ENCODE data around the gene AKTIP. TPM values are rescaled to one million over a fixed set of nuclear protein-coding genes. Genes with fewer than 3 reads are reported as not detected.
"Not testable (repeated sequence)": the region's sequence is repeated elsewhere in the genome, so short reads cannot be mapped to it uniquely, and the experiment has no call there.

The AKTIP gene
- total RNA-seq, 2 experiments from 2014 or later: 26.1 to 27.3 TPM

GRCh38 chr16:53530046-53530445 is 27.0 kb upstream of the AKTIP start:
- intact Hi-C loops (cut with micrococcal nuclease): no loop called here
- no peaks in the 10 kb centered on the region for H3K9me3 Mint-ChIP-seq
- H3K27me3 Mint-ChIP-seq (ENCODE audit: low read depth): no peaks in the 10 kb centered on the region
- CTCF ChIA-PET: interaction anchor here (0.6 kb wide), 1 partner anchor 15 kb away, joined by 3 read pairs; no protein-coding TSS in a partner anchor
- no peak for DNase-seq
- H3K4me1 Mint-ChIP-seq (ENCODE audit: low read depth): peaks cover 12% of the 10 kb centered on the region
- no peak overlapping the region for H3K4me3 Mint-ChIP-seq
- H3K27ac Mint-ChIP-seq: no peak overlapping the region
- H3K36me3 Mint-ChIP-seq (ENCODE audit: low read depth): no peaks in the 10 kb centered on the region

GRCh38 chr16:53529513-53529912 is 26.5 kb upstream of the AKTIP start:
- no peak overlapping the region for H3K27ac Mint-ChIP-seq
- intact Hi-C loops (cut with micrococcal nuclease): no loop called here
- no peak for DNase-seq
- CTCF ChIA-PET: no interaction called here
- no peaks in the 10 kb centered on the region for H3K9me3 Mint-ChIP-seq
- H3K27me3 Mint-ChIP-seq (ENCODE audit: low read depth): no peaks in the 10 kb centered on the region
- peaks cover 6% of the 10 kb centered on the region for H3K4me1 Mint-ChIP-seq (ENCODE audit: low read depth)
- no peak overlapping the region for H3K4me3 Mint-ChIP-seq
- no peaks in the 10 kb centered on the region for H3K36me3 Mint-ChIP-seq (ENCODE audit: low read depth)

GRCh38 chr16:53528797-53529196 is 25.8 kb upstream of the AKTIP start:
- Mint-ChIP-seq H3K27ac (no peak overlapping the region), H3K4me3 (no peak overlapping the region), H3K9me3 (no peaks in the 10 kb centered on the region), H3K36me3 (ENCODE audit: low read depth) (no peaks in the 10 kb centered on the region), H3K4me1 (ENCODE audit: low read depth) (no peaks in the 10 kb centered on the region), H3K27me3 (ENCODE audit: low read depth) (no peaks in the 10 kb centered on the region)
- DNase-seq: no peak
- CTCF ChIA-PET: no interaction called here
- intact Hi-C loops (cut with micrococcal nuclease): no loop called here

- Mint-ChIP-seq H3K27me3 (ENCODE audit: low read depth) (no peaks in the 10 kb centered on the region), H3K4me3 (no peak overlapping the region), H3K4me1 (ENCODE audit: low read depth) (peaks cover 12% of the 10 kb centered on the region), H3K27ac (no peak overlapping the region), H3K36me3 (ENCODE audit: low read depth) (no peaks in the 10 kb centered on the region), H3K9me3 (no peaks in the 10 kb centered on the region)
- intact Hi-C loops (cut with micrococcal nuclease): no loop called here
- DNase-seq: no peak
- CTCF ChIA-PET: interaction anchor here (0.9 kb wide), 1 partner anchor 11 kb away, joined by 6 read pairs; no protein-coding TSS in a partner anchor
Observed at GRCh38 chr16:53523971-53524548, 21.1 kb upstream of the AKTIP start.

DNA sequence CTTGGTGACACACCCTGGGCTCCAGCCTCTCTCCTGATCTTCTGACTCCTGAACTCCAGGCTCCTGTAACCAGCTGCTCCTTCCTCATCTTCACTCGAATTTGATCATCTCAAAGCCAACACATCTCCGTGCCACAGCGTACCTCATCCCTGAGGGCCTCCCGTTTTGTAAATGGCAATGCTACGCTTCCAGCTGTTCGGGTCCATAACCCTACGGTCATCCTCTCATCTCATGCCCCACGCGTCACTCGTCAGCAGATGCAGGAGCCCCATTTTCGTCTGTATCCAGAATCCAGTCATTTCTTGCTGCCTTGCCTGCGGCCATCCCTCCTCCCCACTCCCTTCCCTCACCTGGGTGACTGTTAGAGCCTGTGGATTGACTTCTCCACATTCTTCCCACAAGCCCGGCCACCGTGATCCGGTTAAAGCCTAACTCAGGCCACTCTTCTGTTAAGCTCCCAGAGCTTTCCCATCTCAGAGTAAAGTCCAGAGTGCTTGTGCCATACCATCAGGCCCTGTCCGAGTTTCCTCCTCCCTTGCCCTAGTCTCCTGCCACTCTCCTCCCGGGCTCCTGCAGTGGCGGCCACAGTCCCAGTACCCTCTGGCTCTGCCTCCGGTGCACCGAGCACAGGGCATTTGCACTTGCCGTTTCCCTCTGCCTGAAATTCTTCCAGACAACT is 20.3 kb upstream of the AKTIP start:
- Mint-ChIP-seq H3K36me3 (ENCODE audit: low read depth) (no peaks in the 10 kb centered on the region), H3K9me3 (no peaks in the 10 kb centered on the region), H3K4me3 (no peak overlapping the region), H3K4me1 (ENCODE audit: low read depth) (peaks cover 20% of the 10 kb centered on the region), H3K27me3 (ENCODE audit: low read depth) (no peaks in the 10 kb centered on the region), H3K27ac (no peak overlapping the region)
- DNase-seq: no peak
- intact Hi-C loops (cut with micrococcal nuclease): no loop called here
- CTCF ChIA-PET: interaction anchor here (0.6 to 1.1 kb wide), 3 partner anchors 12 to 29 kb away, joined by 3 to 6 read pairs (median 3); no protein-coding TSS in a partner anchor

GRCh38 chr16:53519417-53520091 is 16.5 kb upstream of the AKTIP start:
- peaks cover 36% of the 10 kb centered on the region for H3K4me1 Mint-ChIP-seq (ENCODE audit: low read depth)
- H3K9me3 Mint-ChIP-seq: no peaks in the 10 kb centered on the region
- H3K27ac Mint-ChIP-seq: peak overlapping the region; percentile 90
- intact Hi-C loops (cut with micrococcal nuclease): no loop called here
- H3K36me3 Mint-ChIP-seq (ENCODE audit: low read depth): peaks cover 1% of the 10 kb centered on the region
- no peaks in the 10 kb centered on the region for H3K27me3 Mint-ChIP-seq (ENCODE audit: low read depth)
- no peak for DNase-seq
- CTCF ChIA-PET: interaction anchor here (0.6 to 1.6 kb wide), 6 partner anchors 13 to 156 kb away, joined by 3 to 6 read pairs (median 4); no protein-coding TSS in a partner anchor
- H3K4me3 Mint-ChIP-seq: peak overlapping the region; percentile 64

DNA sequence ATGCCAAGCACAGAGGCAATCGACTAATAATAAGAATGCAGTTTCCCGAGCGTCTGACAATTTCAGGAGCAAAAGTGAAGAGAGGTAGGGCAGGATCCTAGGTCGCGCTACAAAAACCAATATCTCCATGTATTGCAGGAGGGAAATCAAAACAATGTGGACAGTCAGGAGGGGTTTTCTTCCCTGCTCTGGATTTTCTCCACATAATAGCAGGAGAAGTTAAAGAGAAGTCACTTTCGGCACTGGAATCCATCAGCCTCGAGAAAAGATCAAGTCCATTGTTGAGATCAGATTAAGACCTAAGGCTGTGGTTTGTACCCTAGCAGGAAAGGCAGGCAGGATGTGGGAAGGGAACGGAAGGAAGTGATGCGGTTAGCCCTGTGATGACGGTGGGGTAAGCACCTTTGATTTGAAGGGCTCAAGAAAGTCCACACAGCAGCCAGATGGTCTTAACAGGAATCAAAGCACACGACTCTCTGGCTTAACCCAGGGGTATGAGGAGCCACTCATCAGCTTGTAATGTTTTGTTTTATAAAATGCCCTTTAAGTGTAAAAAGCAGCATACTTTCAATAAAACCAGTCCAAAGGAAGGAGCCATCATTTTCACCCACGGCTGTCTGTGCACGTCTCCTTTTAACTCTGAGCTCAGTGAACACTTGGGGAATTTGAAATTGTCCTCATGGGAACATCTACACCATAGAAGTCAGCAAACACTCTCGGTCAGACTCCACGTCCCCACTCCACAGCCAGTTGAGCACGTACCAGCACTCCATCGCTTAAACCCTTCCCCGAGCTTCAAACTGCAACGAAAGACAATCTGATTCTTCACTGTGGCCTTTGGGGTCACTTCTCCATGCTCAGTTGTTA is 15.8 kb upstream of the AKTIP start:
- H3K27me3 Mint-ChIP-seq (ENCODE audit: low read depth): no peaks in the 10 kb centered on the region
- intact Hi-C loops (cut with micrococcal nuclease): loop anchor here (1.0 kb wide), 2 partner anchors 15 to 17 kb away; partner anchors contain the start of gene AKTIP
- H3K4me1 Mint-ChIP-seq (ENCODE audit: low read depth): peaks cover 36% of the 10 kb centered on the region
- H3K27ac Mint-ChIP-seq: peak overlapping the region; percentile 90
- DNase-seq: peak; percentile 92
- peak overlapping the region; percentile 64 for H3K4me3 Mint-ChIP-seq
- no peaks in the 10 kb centered on the region for H3K9me3 Mint-ChIP-seq
- H3K36me3 Mint-ChIP-seq (ENCODE audit: low read depth): peaks cover 1% of the 10 kb centered on the region
- CTCF ChIA-PET: interaction anchor here (0.6 to 1.6 kb wide), 7 partner anchors 9 to 156 kb away, joined by 3 to 6 read pairs (median 4); no protein-coding TSS in a partner anchor

DNA sequence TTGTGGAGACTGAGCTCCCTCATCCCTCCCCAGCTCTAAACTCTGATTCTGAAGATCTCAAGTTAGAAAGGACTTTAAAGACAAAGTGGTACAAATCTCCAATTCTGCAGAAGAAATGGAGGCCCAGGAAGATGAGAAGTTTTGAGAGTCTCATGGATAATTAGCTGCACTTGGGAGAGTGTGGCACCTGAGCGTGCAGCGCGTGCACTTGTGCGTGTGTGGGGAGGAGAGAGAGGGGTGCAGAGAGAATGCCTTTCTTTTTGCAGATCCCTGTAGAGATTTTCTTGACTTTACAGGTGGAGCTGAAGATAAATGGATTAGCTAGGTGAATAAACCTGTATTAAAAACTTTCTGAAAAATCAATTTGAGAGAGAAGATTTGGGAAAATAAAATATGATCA is 14.8 kb upstream of the AKTIP start:
- peak overlapping the region; percentile 64 for H3K4me3 Mint-ChIP-seq
- peaks cover 1% of the 10 kb centered on the region for H3K36me3 Mint-ChIP-seq (ENCODE audit: low read depth)
- DNase-seq: no peak
- CTCF ChIA-PET: interaction anchor here (1.0 to 1.5 kb wide), 2 partner anchors 8 to 15 kb away, joined by 3 to 4 read pairs; no protein-coding TSS in a partner anchor
- H3K9me3 Mint-ChIP-seq: no peaks in the 10 kb centered on the region
- intact Hi-C loops (cut with micrococcal nuclease): loop anchor here (1.0 kb wide), 2 partner anchors 15 to 17 kb away; partner anchors contain the start of gene AKTIP
- H3K27me3 Mint-ChIP-seq (ENCODE audit: low read depth): no peaks in the 10 kb centered on the region
- peak overlapping the region; percentile 2 for H3K27ac Mint-ChIP-seq
- peaks cover 36% of the 10 kb centered on the region for H3K4me1 Mint-ChIP-seq (ENCODE audit: low read depth)

- intact Hi-C loops (cut with micrococcal nuclease): no loop called here
- Mint-ChIP-seq H3K4me3 (no peak overlapping the region), H3K4me1 (ENCODE audit: low read depth) (peaks cover 38% of the 10 kb centered on the region), H3K36me3 (ENCODE audit: low read depth) (peaks cover 1% of the 10 kb centered on the region), H3K27me3 (ENCODE audit: low read depth) (no peaks in the 10 kb centered on the region), H3K9me3 (no peaks in the 10 kb centered on the region), H3K27ac (no peak overlapping the region)
- CTCF ChIA-PET: interaction anchor here (1.4 kb wide), 1 partner anchor 413 kb away, joined by 3 read pairs; no protein-coding TSS in a partner anchor
- DNase-seq: no peak
Observed at GRCh38 chr16:53515811-53516210, 12.8 kb upstream of the AKTIP start.

GRCh38 chr16:53515259-53515658 is 12.2 kb upstream of the AKTIP start:
- CTCF ChIA-PET: interaction anchor here (1.4 kb wide), 1 partner anchor 412 kb away, joined by 3 read pairs; no protein-coding TSS in a partner anchor
- Mint-ChIP-seq H3K9me3 (no peaks in the 10 kb centered on the region), H3K36me3 (ENCODE audit: low read depth) (peaks cover 1% of the 10 kb centered on the region), H3K4me3 (no peak overlapping the region), H3K27me3 (ENCODE audit: low read depth) (no peaks in the 10 kb centered on the region), H3K4me1 (ENCODE audit: low read depth) (peaks cover 38% of the 10 kb centered on the region), H3K27ac (no peak overlapping the region)
- no peak for DNase-seq
- intact Hi-C loops (cut with micrococcal nuclease): no loop called here

DNA sequence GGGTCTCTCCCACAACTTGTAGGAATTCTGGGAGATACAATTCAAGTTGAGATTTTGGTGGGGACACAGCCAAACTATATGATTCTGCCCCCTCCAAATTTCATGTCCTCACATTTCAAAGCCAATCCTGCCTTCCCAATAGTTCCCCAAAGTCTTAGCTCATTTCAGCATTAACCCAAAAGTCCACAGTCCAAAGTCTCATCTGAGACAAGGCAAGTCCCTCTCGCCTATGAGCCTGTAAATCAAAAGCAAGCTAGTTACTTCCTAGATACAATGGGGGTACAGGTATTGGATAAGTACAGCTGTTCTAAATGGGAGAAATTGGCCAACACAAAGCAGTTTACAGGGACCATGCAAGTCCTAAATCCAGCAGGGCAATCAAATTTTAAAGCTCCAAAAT is 9.8 kb upstream of the AKTIP start:
- CTCF ChIA-PET: interaction anchor here (1.0 to 1.2 kb wide), 5 partner anchors 32 to 216 kb away, joined by 3 read pairs; partner anchors contain the start of gene RBL2
- H3K4me3 Mint-ChIP-seq: not testable (repeated sequence)

More for the DNA sequence above, 9.8 kb upstream of the AKTIP start:
- intact Hi-C loops (cut with micrococcal nuclease): loop anchor here (5.0 kb wide), 2 partner anchors 35 to 1320 kb away; no protein-coding TSS in a partner anchor
- DNase-seq; H3K27ac Mint-ChIP-seq; H3K9me3 Mint-ChIP-seq; H3K27me3 Mint-ChIP-seq (ENCODE audit: low read depth); H3K36me3 Mint-ChIP-seq (ENCODE audit: low read depth): not testable (repeated sequence)
- H3K4me1 Mint-ChIP-seq (ENCODE audit: low read depth): peaks cover 16% of the 10 kb centered on the region

All from activated naive CD4-positive, alpha-beta T cell treated with anti-CD3 and anti-CD28 coated beads for 36 hours (primary cell).